ENCODE data around the gene TECR.

- no peak for TF ChIP-seq POLR2AphosphoS5 (IDR thresholded peaks at IDR 0.05; ENCODE audit: low read depth, low read length)
- TF ChIP-seq SPI1 (IDR thresholded peaks at IDR 0.05; ENCODE audit: low read depth, low read length), result no peak
- no peak for TF ChIP-seq PAX5 (IDR thresholded peaks at IDR 0.05; ENCODE audit: insufficient read depth, low read length, severe bottlenecking)
- no peak for TF ChIP-seq TAF1 (IDR thresholded peaks at IDR 0.05; ENCODE audit: low read depth, low read length)
- no peak for TF ChIP-seq POLR2A (IDR thresholded peaks at IDR 0.05; ENCODE audit: low read depth, low read length)
- TF ChIP-seq POU2F2 (IDR thresholded peaks at IDR 0.05; ENCODE audit: low read depth, low read length), result no peak
Measured at GRCh38 chr19:14487370-14488125, 41.8 kb upstream of the TECR start.
